DMS53 treated with DMSO at 0.1 percent for 48 hours (cell line): ENCODE measurements around the gene FBXL13.
"Not testable (repeated sequence)": the region's sequence is repeated elsewhere in the genome, so short reads cannot be mapped to it uniquely, and the experiment has no call there.

ENCODE experiments used
- DNase-seq: peaks from one replicate; lab custom pipeline; 2025; ENCODE audit not compliant: unreplicated experiment; lab: John Stamatoyannopoulos, UW

Gene FBXL13

GRCh38 chr7:103031024-103031423 lies 43.6 kb downstream of the FBXL13 start:
- no peak for DNase-seq

GRCh38 chr7:103025341-103025740 lies 49.3 kb downstream of the FBXL13 start:
- DNase-seq: no peak

- not testable (repeated sequence) for DNase-seq
Measured at GRCh38 chr7:103023578-103023977, 51.0 kb downstream of the FBXL13 start.

- DNase-seq: not testable (repeated sequence)
Measured at GRCh38 chr7:103021490-103021889, 53.1 kb downstream of the FBXL13 start.

- DNase-seq: not testable (repeated sequence)
Measured at GRCh38 chr7:103020876-103021275, 53.7 kb downstream of the FBXL13 start.

- DNase-seq: not testable (repeated sequence)
Measured at GRCh38 chr7:103018295-103018694, 56.3 kb downstream of the FBXL13 start.

GRCh38 chr7:103011650-103012049 lies 62.9 kb downstream of the FBXL13 start:
- peak; percentile 23 for DNase-seq

GRCh38 chr7:103010211-103010610 lies 64.4 kb downstream of the FBXL13 start:
- no peak for DNase-seq

- DNase-seq: peak; percentile 94
Measured at GRCh38 chr7:103009466-103010185, 65.0 kb downstream of the FBXL13 start.

- DNase-seq: no peak
Measured at GRCh38 chr7:103003004-103003403, 71.6 kb downstream of the FBXL13 start.

- no peak for DNase-seq
Measured at GRCh38 chr7:103001210-103001609, 73.4 kb downstream of the FBXL13 start.

- DNase-seq: no peak
Measured at GRCh38 chr7:102996957-102997356, 77.6 kb downstream of the FBXL13 start.

- not testable (repeated sequence) for DNase-seq
Measured at GRCh38 chr7:102995609-102996008, 79.0 kb downstream of the FBXL13 start.

- no peak for DNase-seq
Measured at GRCh38 chr7:102994567-102994966, 80.0 kb downstream of the FBXL13 start.

- DNase-seq: no peak
Measured at GRCh38 chr7:102993718-102994029, 80.9 kb downstream of the FBXL13 start.

GRCh38 chr7:102992938-102993717 lies 81.5 kb downstream of the FBXL13 start:
- peak; percentile 13 for DNase-seq

GRCh38 chr7:102992509-102992937 lies 82.1 kb downstream of the FBXL13 start:
- no peak for DNase-seq

GRCh38 chr7:102991540-102992214 lies 82.9 kb downstream of the FBXL13 start:
- DNase-seq: peak; percentile 94

GRCh38 chr7:102991077-102991539 lies 83.5 kb downstream of the FBXL13 start:
- no peak for DNase-seq

- no peak for DNase-seq
Measured at GRCh38 chr7:102990642-102991041, 84.0 kb downstream of the FBXL13 start.

GRCh38 chr7:102988631-102989560 lies 85.7 kb downstream of the FBXL13 start:
- no peak for DNase-seq
